Stimulated activated CD8-positive, alpha-beta memory T cell treated with anti-CD3 and anti-CD28 coated beads, Interleukin-7, amount 100 ng/mL, for 4 hours (primary cell): ENCODE measurements around the gene SERPINB2.
"Not testable (repeated sequence)": the region's sequence is repeated elsewhere in the genome, so short reads cannot be mapped to it uniquely, and the experiment has no call there.

Source experiments
- DNase-seq, 2 donors: peaks; one replicate each; pipeline ENCODE4 v3.0.0-alpha.2; 2020; ENCODE audit warnings: low read depth in 2 of 2

Gene SERPINB2

GRCh38 chr18:63888470-63889190, 1.1 kb downstream of the SERPINB2 start:
- DNase-seq: no peak

GRCh38 chr18:63889626-63890025, 2.1 kb downstream of the SERPINB2 start:
- DNase-seq: no peak

GRCh38 chr18:63890237-63890949, 2.9 kb downstream of the SERPINB2 start:
- no peak for DNase-seq

GRCh38 chr18:63890950-63891304, 3.4 kb downstream of the SERPINB2 start:
- DNase-seq: no peak

- no peak for DNase-seq
Observed at GRCh38 chr18:63892566-63892965, 5.1 kb downstream of the SERPINB2 start.

- DNase-seq: no peak
Observed at GRCh38 chr18:63894106-63894772, 6.7 kb downstream of the SERPINB2 start.

- DNase-seq: no peak
Observed at GRCh38 chr18:63895190-63895589, 7.7 kb downstream of the SERPINB2 start.

- DNase-seq: no peak
Observed at GRCh38 chr18:63897072-63897471, 9.6 kb downstream of the SERPINB2 start.

GRCh38 chr18:63899206-63899605, 11.7 kb downstream of the SERPINB2 start:
- DNase-seq: no peak

GRCh38 chr18:63903851-63904570, 16.5 kb downstream of the SERPINB2 start:
- DNase-seq: no peak

GRCh38 chr18:63904694-63905093, 17.2 kb downstream of the SERPINB2 start:
- DNase-seq: no peak

GRCh38 chr18:63905361-63905760, 17.9 kb downstream of the SERPINB2 start:
- DNase-seq: no peak

- DNase-seq: no peak
Observed at GRCh38 chr18:63906056-63906455, 18.6 kb downstream of the SERPINB2 start.

- no peak for DNase-seq
Observed at GRCh38 chr18:63907664-63908063, 20.2 kb downstream of the SERPINB2 start, which contains the start of gene SERPINB10. TSS of gene SERPINB10 (plus strand) at chr18:63907958. CDS start at chr18:63915511, 7,553 bp downstream.

- no peak for DNase-seq
Observed at GRCh38 chr18:63908858-63909257, 21.4 kb downstream of the SERPINB2 start.

GRCh38 chr18:63909870-63910269, 22.4 kb downstream of the SERPINB2 start:
- DNase-seq: no peak

- DNase-seq: no peak
Observed at GRCh38 chr18:63917817-63918216, 30.3 kb downstream of the SERPINB2 start.

- no peak for DNase-seq
Observed at GRCh38 chr18:63922049-63922448, 34.5 kb downstream of the SERPINB2 start.

GRCh38 chr18:63924551-63924950, 37.0 kb downstream of the SERPINB2 start:
- no peak for DNase-seq

- DNase-seq: no peak
Observed at GRCh38 chr18:63928331-63928730, 40.8 kb downstream of the SERPINB2 start.

GRCh38 chr18:63929369-63929768, 41.9 kb downstream of the SERPINB2 start:
- DNase-seq: not testable (repeated sequence)

- no peak for DNase-seq
Observed at GRCh38 chr18:63930773-63931354, 43.4 kb downstream of the SERPINB2 start.
